Small intestine (tissue), 7 donors: Measurements from ENCODE around the gene PARP14. TPM values are rescaled to one million over a fixed set of nuclear protein-coding genes. Genes with fewer than 3 reads are reported as not detected.

Source experiments
- DNase-seq, 2 donors: peaks; one replicate each; pipeline versions ENCODE4 v3.0.0 to v3.0.0-alpha.2; 2013
- FAIRE-seq: peaks from 2 replicates; lab custom pipeline; 2012; peaks lifted over from hg19 to GRCh38; lab: Jason Lieb, UNC
- H3K27ac ChIP-seq, 3 donors: one replicate each; pipeline ENCODE4 v1.5.1; 2013; ENCODE audit warnings: low read length in 2 of 3, mild to moderate bottlenecking in 2 of 3, control low read depth in 1 of 3, inconsistent platforms in 1 of 3, low read depth in 1 of 3, moderate library complexity in 1 of 3
- H3K27me3 ChIP-seq, 3 donors: one replicate each; pipeline ENCODE4 v1.6.1; 2013; ENCODE audit warnings: low read length in 3 of 3, inconsistent platforms in 1 of 3; ENCODE audit not compliant: control insufficient read depth in 3 of 3, insufficient read depth in 3 of 3
- H3K36me3 ChIP-seq, 3 donors: one replicate each; pipeline ENCODE4 v1.6.1; 2013; ENCODE audit warnings: low read length in 3 of 3, inconsistent platforms in 1 of 3, low read depth in 1 of 3, mild to moderate bottlenecking in 1 of 3, moderate library complexity in 1 of 3; ENCODE audit not compliant: control insufficient read depth in 3 of 3, insufficient read depth in 2 of 3
- H3K4me1 ChIP-seq, 3 donors: one replicate each; pipeline ENCODE4 v1.6.1; 2013; ENCODE audit warnings: low read length in 2 of 3, inconsistent platforms in 1 of 3, low read depth in 1 of 3, mild to moderate bottlenecking in 1 of 3, moderate library complexity in 1 of 3; ENCODE audit not compliant: control insufficient read depth in 3 of 3, insufficient read depth in 2 of 3
- H3K4me3 ChIP-seq, 3 donors: one replicate each; pipeline ENCODE4 v1.5.1; 2013; ENCODE audit warnings: low read length in 3 of 3, control low read depth in 1 of 3, inconsistent platforms in 1 of 3, low read depth in 1 of 3, mild to moderate bottlenecking in 1 of 3, moderate library complexity in 1 of 3
- H3K9me3 ChIP-seq, 2 donors: one replicate each; pipeline ENCODE4 v1.6.1; 2013; ENCODE audit warnings: low read depth in 1 of 2, low read length in 1 of 2; ENCODE audit not compliant: control insufficient read depth in 2 of 2, insufficient read depth in 1 of 2
- whole genome bisulfite sequencing, 3 donors: extraction: QIAGEN DNeasy Blood & Tissue Kit; methylation state at CpG; one replicate each; pipeline ENCODE4 v1.1.7; 2013; 5-methylcytosine and 5-hydroxymethylcytosine counted together
- polyA plus RNA-seq, 4 donors: library from polyadenylated mRNA; stranded (reverse) in 3 of 4; unstranded in 1 of 4; fragments of 200-250 nt in 3 of 4; fragments of 120-200 nt in 1 of 4; gene quantifications; one replicate each; pipeline versions ENCODE4 v1.2.1 to v1.2.3, GENCODE V29; 2013
- donor health status: healthy with polysubstance abuse.
- donor health status: control.
- donor health status: control.
- donor health status: Bipolar disorder and iron deficiency.
- donor health status: healthy.

The PARP14 gene
- polyA plus RNA-seq, 4 donors, result 15.9 to 27.3 (median 17.5) TPM

DNA sequence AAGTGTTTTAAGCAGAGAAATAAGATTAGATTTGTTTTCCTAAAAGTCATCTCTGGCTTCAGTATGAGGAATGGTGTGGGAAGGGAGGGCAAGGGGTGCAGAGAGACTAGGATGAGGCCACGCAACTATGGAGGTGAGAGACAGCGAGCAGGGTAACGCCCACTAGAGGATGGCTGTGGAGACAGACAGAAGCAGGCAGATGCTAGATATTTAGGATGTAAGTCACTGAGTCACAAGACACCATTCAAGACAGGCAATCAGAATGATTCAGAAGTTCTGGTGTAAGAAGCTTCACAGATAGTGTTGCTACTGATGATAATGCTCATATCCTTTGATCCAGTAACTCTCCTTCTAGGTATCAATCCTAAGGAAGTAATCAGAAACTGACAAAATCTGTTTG lies 93.9 kb downstream of the PARP14 start:
- H3K4me1 ChIP-seq, result no peaks in the 10 kb centered on the region
- DNase-seq (no peak), FAIRE-seq (no peak)
- H3K27ac ChIP-seq, result peak overlapping the region in 2 of 3 donors; percentile 60 to 65
- H3K4me3 ChIP-seq, result no peak overlapping the region
- 96 to 99% (median 98%) methylated on average over 3 of the region's 3 CpGs for WGBS, 3 donors
- H3K27me3 ChIP-seq, result no peaks in the 10 kb centered on the region
- no peaks in the 10 kb centered on the region for H3K9me3 ChIP-seq
- peaks cover 0 to 2% (median 2%) of the 10 kb centered on the region in 3 donors for H3K36me3 ChIP-seq

DNA sequence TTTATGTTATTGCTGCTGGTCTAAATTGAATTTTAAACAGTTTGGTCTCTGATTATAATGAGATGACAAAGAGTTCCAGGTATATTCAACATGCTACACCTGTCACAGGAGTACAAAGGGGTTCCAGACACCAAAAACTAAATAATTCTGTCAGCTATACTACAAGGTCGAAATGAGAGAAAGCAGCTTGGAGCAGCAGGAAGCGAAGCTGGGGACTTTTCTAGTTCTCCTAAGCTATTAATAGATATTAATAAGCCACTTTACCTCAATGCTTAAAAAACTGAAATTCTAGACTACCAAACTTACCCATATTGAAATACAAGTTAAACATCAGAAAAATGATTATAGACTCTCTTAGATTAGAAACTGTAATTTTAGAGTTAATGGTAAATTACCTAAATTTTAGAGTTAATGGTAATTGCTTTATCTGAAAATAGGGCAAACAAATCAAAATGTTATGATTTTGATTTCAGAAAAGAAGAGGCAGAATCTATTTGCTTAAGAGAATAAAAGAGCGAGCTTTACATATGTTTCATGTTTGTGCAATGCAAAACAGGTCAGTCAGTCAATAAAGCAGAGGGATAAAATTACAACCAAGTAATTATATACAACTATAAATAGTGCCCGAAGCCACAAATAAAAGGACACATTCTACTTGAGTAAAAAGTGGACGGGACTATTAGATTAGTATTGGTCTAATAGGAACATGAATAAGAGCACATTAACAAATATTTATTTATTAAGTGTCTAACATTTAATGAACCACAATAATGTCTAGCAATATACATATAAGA lies 96.2 kb downstream of the PARP14 start:
- peaks cover 0 to 2% (median 0%) of the 10 kb centered on the region in 3 donors for H3K36me3 ChIP-seq
- H3K27ac ChIP-seq, result no peak overlapping the region
- DNase-seq (no peak), FAIRE-seq (no peak)
- no peaks in the 10 kb centered on the region for H3K27me3 ChIP-seq
- no peak overlapping the region for H3K4me3 ChIP-seq
- H3K9me3 ChIP-seq, result no peaks in the 10 kb centered on the region
- 73 to 85% (median 77%) methylated on average over 5 of the region's 5 CpGs for WGBS, 3 donors
- no peaks in the 10 kb centered on the region for H3K4me1 ChIP-seq

DNA sequence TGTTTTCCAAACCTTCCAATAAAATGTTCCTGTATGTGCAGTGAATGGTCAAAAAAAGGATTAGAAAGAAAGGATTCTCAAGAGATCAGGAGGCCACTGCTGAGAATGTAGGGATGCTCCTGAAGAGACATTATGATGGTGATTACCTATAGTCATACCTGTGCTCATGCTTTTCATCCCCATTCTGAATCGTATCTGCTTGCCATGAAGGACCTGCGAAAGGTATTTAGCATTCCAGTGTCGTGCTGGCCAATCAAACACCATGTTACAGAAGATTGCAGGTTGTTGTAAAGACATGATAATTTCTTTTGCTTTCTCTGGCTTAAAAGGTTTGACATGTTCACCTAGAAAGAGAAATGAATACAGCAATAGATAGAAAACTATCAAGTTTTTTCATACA lies 96.9 kb downstream of the PARP14 start:
- peaks cover 0 to 2% (median 0%) of the 10 kb centered on the region in 3 donors for H3K36me3 ChIP-seq
- WGBS, 3 donors, result 87 to 91% (median 91%) methylated on average over 3 of the region's 3 CpGs

More for the DNA sequence above, 96.9 kb downstream of the PARP14 start:
- DNase-seq, result no peak
- no peaks in the 10 kb centered on the region for H3K9me3 ChIP-seq
- FAIRE-seq, result no peak
- no peak overlapping the region for H3K27ac ChIP-seq
- no peaks in the 10 kb centered on the region for H3K4me1 ChIP-seq
- H3K27me3 ChIP-seq, result no peaks in the 10 kb centered on the region
- H3K4me3 ChIP-seq, result no peak overlapping the region

Other genes with a start within 250 kb of the PARP14 start
- 10 to 100 TPM; 10.5 to 33.0 (median 11.9) TPM for gene KPNA1, start 165.9 kb upstream of the PARP14 start, polyA plus RNA-seq
- 10 to 100 TPM; 20.5 to 36.5 (median 25.2) TPM for gene PARP9, start 116.5 kb upstream of the PARP14 start, polyA plus RNA-seq
- 10 to 100 TPM; 10.8 to 29.1 (median 18.6) TPM for gene DTX3L, start 116.5 kb upstream of the PARP14 start, polyA plus RNA-seq
- 1 to 10 TPM in 1 of 4 donors, under 1 TPM in 3; 0.22 to 1.1 (median 0.75) TPM for gene PARP15, start 103.2 kb upstream of the PARP14 start, polyA plus RNA-seq
- gene HSPBAP1, start 113.0 kb downstream of the PARP14 start, polyA plus RNA-seq, result 10 to 100 TPM in 2 of 4 donors, 1 to 10 TPM in 2; 4.5 to 19.5 (median 8.1) TPM
- gene SLC49A4, start 114.2 kb downstream of the PARP14 start, polyA plus RNA-seq, result 10 to 100 TPM in 1 of 4 donors, 1 to 10 TPM in 3; 1.8 to 27.5 (median 3.4) TPM